NCI-H748 (cell line): ENCODE results near the gene KCNN3.

Experiments used
- DNase-seq: peaks from one replicate; lab custom pipeline; 2025; ENCODE audit not compliant: unreplicated experiment; lab: John Stamatoyannopoulos, UW

The KCNN3 gene

DNA sequence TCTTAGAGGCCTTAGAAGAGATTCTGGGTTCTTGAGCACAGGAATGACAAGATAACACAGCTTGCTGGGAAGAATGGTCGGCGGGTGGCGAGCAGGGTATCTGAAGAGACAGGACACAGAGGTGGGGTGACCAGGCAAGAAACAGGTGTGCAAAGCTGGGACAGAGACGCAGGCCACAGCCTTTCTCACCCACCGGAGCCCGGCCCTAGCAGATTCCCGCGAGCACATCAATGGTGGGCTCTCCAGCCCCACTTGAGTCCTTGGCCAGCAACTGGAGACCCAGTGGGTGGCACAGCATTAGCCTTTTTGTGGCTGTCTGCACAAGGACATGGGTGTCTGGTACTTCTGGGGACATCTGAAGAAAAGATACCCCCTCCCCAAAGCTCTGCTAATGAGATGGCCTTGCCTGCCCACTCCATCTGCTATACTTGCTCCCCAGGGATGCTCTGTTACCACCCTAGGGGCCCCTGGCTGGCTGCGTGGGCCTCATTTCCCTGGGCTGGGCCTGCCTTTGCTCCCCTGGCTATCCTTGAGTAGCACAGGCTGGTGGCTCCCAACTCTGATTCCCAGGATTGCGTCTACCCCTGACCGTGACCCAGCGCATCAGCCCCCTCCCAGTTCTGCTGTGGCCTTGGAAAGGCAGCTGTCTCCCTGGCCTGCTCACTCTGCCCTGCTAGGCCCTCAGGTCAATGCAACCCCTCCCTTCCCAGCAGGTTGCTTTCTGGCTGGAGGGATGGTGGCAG lies 134.8 kb downstream of the KCNN3 start:
- DNase-seq: no peak

DNA sequence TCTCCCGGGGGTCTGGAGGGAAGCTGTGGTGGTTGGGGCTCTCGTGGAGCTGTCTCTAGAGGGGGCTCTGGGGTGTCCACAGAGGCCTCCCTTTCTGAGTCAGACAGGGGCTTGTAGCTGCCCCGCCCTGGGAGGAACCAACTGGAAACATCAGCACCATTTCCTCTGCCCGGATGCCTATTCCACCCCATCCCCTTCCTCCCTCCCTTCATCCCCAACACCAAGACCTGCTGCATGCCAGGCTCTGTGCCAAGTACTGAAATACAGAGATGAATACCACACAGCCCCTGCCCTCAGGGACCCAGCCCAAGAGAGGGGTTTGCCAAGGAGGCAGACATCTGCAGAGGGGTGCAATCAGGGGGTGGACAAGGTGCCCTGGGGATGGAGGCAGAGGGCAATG lies 136.5 kb downstream of the KCNN3 start:
- no peak for DNase-seq

DNA sequence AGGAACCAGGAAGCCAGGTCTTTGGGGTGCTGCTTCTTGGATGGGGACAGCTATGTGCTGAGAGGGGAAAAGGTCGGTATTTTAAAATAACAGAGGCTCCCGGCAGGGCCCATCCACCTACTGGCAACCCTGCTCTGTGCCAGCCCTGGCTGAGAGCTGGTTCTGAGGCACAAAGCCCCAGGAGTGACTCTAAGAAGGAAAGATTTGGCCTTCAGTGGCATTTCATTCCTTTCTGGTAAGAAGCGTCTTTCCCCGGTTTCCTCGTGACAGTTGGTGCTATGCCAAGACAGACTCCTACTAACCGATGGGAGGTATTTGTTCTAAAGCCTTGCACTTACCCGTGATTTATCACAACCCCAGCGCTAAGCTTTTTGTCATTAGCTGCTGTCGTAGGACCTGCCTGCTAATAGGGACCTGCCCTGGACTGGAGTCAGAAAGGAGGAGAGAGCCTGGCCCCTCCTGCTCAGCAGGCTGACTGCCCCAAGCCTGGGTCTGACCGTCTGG lies 139.0 kb downstream of the KCNN3 start:
- peak; percentile 13 for DNase-seq

DNA sequence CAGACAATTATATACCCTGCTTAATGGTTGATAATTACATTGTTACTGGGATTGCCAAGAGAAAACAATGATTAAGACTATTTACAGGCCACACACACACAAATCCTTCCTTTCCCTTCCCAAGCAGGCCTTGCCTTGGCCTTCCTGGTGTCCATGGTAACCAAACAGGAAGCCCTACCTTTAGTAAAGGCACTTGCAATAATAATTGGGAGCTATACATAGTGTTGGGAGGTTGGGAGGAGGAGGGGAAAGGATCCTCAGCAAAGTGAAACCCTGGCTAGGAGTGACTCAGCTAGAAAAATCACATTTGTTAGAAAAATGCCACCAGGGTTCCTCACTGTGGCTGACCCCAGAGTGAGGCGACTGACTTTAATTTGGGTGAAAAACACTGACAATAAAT lies 139.8 kb downstream of the KCNN3 start:
- DNase-seq: peak; percentile 97

DNA sequence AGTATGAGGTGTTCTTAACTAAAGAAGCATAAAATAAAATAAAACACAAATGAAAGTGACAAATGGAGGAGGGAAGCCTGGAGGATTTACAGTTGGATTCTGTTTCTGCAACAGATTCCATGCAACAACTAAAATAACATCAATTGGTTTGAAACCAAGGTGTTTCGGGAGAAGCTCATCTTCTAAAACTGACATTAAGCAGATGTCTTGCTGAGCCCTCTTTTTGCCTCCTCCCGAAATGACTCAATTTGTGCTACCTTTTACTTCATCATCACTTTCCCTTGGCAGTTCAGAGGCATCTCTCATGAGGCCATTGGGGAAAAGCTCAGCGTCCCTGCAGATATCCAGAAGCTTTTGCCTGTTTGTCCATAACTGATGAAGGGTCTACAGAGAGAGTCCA lies 140.5 kb downstream of the KCNN3 start:
- DNase-seq: no peak

DNA sequence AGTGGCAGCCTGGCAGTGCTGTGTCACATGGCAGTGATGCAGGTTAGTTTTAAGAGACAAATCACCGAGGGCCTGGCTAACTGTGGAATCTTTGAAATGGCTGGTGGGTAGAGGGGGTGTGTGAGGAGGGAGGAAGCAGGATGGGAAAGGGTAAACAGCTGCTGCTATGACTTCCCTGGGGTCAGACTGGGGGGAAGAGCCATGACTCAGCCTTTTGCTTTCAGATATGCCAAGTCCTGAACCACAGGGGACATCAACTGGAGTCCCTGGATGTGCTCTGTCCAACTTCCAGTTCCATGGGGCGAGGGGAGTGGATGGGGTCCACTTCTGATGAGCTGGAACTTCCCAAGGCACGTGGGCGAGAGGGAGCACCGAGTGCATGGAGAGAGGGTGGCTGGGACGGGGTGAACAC lies 141.0 kb downstream of the KCNN3 start:
- DNase-seq: no peak

DNA sequence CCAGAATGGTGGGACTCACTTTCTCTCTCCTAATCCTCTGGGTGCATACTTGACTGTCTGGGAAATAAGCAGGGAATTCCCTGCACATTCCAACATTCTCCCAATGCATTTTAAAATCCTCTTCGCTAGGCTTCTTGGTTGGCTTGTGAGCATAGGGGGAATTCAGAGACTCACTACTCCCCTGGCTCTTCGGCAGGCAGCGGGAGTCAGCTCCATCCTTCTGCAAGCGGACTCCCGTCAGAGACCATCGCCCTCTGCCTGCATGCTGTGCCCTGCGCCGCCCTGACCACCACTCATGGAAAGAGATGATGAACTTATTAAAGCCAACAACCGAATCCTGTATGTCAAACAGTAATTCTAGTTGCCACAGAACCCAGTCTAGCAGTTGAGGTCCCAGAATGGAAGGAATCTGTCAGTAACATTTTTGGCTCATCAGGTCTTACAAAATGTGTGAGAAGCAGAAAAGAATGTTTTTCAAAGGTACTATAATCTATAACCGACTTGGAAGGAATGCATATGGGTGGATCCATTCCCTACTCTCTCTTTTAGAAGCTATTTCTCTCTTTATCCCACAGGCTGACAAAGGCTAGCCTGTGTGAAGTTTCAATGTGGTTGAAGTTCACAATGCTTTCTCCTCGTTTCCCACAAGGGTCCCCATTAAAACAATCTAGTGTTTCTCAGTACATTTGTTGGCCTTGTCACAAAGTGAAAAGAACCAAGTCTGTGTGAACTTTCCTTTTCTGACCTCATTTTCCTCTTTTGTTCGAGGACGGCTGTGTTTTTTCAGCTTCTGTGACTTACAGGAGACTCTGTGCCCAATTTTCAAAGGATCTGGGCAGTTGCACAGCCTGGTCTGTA lies 143.0 kb downstream of the KCNN3 start:
- no peak for DNase-seq

DNA sequence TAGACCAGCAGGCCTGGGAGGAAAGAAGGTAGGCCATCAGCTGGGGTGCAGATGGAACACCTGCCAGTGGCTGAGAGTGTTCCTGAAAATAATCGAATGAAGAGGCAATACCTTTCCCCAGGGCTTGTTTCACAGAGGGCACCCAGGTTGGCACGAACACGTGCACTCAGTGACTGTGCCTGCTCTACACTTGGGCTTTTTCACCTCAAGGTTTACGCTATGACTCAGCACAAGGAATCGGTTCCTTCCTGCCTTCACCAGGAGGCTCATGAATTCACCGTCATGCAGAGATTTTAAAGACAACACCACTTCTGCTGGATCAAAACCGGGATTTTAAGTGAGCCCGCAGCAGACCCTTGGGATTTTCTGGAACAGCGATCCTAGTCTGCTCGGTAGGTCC lies 143.6 kb downstream of the KCNN3 start:
- DNase-seq: no peak

DNA sequence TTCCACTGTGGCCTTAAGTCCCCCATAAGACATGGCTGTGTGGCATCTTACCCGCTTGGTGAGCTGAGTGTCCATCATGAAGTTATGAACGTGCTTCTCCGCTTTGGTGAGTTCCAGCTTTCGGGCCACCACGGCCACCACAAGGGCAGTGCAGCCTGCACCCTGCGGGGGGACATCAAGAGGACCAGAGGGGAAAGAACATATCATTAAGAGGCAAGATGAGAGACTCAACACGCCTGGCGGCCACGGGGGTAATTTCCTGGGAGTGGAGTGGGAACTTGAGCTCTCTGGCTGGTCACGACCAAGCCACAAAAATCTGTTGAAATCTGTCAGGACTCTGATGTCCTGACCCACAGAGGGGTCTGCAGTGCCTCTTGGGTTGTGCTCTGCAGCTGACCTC lies 144.2 kb downstream of the KCNN3 start:
- no peak for DNase-seq

DNA sequence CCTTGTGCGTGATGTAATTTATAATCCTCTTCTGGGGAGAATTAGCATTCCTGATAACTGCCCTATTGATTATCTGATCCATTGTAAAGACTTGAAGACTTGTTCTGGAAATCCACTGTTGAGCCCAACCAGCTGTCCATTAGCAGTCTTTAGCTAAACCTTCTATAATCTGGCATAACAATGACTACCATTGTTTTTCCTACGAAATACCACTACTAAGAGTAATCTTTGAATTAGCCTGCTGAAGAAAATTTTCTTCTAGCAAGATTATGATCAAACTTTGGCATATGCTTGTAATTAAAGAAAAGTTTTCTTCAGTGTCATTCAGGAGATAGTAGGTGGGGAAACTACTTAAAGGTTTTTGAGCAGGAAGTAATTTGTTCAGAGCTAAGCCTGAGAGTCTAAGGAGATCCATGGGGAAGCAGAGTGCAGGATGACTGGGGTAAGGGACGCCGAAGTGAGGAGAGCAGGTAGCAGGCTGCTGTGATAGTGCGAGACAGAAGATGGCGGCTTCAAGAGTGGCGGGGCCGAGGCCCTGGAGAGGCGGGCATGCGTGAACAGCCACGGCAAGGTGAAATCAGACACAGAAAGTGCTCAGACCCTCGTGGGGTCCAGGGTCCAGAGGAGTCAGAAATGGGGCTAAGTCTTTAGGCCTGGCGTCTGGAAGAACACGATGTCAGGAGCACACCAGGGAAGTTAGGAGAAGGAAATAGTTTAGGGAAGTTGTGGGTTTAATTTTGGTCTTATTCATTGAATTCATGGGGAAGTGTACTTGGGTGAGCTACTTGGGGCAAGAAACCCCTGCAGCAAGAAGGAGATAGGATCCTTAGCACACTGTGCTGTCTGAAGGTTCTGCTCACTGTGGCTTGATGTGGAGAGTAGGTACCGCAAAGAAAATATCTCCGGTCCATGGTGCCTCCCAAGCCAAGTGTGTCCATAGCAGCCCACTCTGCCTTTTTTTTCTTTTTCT lies 149.5 kb downstream of the KCNN3 start:
- DNase-seq: no peak

DNA sequence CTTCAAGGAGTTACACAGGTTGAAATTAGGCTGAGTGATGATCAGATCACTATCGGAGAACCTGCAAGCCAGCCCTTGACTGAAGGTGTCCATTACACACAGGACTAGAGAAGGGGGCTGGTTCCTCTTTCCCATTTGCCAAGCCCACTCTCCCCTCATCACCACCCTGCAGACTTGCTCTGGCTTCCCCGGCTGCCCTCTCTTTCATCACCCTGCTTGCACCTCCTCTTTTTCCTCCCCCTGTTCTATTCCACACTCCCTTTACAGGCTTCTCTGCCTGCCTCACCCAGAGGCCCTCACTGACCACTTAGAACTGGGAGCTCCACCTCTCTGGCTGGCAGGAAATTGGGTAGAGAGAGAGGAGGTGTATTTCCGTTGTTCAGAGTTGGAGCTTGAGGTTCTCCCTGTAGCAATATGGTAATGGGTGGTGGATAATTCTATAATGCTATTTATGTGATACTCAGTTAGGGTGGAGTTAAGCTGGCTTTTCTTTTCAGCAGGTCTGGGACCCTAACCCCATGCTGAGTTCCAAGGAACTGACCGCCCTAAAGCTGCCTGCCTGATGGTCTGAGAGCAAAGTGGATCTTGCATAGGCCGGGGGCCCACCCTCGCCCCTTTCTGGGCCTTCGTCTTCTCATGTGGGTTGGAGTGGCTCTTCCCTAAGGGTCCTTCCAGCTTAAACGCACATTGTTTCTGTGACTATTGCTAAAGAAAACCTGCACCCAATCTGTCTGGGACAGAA lies 150.3 kb downstream of the KCNN3 start:
- no peak for DNase-seq

DNA sequence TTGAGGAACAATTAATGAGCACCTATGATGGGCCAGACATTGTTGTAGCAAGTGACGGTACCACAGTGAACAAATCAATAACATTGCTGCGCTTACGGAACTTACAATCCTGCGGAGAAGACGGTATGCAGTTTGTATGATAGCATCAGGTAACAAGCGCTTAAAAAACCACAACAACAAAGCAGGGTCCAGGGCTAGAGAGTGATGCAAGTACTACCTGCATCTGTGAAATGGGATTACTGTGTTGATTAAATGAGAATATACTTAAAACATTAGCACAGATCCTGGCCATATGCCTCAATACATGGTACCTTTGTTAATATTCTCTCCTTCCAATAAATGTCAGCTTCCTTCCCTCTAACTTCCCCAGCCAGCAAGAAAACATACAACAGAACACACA lies 151.5 kb downstream of the KCNN3 start:
- no peak for DNase-seq

DNA sequence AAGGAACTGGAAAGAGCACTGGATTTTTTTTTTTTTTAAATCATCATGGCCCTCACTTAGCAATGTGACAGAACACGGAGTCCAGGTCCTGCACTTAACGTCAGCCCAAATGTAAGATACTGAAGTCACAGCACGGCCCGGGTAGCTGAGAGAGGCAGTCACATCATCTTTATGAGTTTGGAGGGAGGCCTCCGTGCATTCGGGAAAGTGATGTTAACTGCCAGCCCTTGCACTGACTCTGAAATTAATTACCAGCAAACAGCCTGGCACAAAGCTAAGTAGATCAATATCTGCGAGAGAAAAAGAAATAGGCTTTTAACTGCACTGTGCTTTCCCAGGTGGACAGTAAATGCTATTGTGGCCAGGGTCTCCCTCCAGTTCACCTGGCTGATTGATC lies 152.6 kb downstream of the KCNN3 start:
- DNase-seq: no peak

DNA sequence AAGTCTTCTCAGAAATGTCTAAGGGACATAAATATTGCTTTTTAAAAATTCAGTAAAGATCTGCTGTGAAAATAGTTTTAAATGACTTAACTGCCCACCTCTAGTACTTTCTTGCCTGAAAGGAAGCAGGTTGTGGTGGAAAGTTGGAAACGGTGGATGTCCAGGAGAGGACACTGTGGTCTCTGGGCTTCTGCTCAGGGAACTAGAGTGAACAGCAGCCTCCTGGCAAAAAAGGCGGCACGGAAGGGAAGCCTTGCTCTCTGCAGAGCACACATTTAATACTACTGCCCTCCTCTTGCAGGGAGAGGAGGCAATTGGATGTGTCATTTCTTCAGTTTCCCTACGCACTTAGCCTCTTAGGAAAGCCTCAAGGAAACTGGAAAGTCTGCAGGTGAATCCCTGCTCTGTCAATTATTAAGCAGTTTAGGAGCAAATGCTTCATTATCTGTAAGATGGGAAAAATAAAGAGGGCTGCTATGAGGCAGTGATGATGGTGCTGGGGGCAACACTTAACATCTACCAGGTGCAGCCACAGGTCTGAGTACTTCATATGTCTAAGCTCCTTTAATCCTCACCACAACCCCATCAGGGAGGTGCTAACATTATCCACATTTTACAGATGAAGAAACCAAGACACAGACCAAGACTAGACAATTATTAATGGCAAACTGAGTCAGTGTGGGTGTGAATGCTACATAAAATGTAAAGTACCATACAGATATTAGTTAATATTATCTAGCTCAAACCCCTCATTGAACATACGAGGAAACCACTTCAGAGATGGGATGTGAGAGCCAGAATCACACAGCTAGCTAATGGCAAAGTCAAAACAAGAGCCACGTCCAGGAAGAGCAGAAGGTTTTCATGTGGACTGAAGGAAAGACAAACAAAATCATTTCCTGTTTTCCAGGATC lies 153.2 kb downstream of the KCNN3 start:
- DNase-seq: no peak

DNA sequence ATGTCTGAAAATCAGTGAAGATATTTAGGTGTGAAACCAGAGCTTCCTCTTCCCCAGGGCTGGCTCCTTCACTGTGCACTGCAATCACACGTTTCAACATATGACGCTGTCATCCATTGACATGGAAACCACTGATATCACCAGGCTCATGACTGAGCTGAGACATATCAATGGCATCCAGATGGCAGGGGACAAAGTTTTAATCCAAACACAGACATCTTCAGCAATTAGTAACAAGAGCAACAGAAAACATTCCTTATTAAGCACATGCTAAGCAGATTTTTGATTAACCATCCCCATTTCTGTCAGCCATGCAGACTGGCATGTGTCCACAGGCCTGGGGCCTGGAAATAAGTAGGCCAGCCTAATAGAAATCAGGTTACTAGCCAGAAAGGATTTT lies 154.1 kb downstream of the KCNN3 start:
- DNase-seq: no peak

DNA sequence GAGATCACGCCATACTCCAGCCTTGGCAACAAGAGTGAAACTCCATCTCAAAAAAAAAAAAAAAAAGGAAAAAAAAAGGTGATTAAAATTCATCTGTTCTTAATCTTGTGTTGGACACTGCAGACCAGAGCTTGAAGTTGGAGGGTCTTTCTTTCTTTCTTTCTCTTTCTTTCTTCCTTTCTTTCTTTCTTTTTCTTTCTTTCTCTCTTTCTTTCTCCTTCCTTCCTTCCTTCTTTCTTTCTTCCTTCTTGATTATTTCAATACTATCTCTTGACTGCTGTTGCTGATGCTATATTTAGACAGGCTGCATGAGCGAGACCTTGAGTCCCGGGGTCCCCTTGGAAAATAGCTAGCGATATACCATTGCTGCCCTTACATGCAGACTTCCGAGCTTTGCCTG lies 154.7 kb downstream of the KCNN3 start:
- no peak for DNase-seq

DNA sequence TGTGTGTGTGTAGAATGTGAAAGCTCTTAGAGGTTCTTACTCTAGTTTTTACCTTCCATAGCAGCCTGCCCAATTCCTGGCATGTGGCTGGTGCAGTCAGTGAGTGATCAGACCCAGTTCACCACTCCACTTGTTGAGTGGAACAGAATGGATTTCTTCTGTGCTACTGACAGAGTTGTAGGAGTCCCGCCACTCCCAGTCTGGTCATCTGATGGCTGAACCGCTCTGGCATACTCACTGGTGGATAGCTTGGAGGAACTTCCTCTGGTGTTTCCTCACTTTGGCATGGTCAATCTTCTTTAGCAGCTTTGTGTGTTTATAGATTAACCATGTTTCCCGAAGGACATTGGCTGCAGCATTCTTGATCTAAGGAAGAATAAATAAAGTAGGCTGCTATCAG lies 155.4 kb downstream of the KCNN3 start:
- peak; percentile 48 for DNase-seq

DNA sequence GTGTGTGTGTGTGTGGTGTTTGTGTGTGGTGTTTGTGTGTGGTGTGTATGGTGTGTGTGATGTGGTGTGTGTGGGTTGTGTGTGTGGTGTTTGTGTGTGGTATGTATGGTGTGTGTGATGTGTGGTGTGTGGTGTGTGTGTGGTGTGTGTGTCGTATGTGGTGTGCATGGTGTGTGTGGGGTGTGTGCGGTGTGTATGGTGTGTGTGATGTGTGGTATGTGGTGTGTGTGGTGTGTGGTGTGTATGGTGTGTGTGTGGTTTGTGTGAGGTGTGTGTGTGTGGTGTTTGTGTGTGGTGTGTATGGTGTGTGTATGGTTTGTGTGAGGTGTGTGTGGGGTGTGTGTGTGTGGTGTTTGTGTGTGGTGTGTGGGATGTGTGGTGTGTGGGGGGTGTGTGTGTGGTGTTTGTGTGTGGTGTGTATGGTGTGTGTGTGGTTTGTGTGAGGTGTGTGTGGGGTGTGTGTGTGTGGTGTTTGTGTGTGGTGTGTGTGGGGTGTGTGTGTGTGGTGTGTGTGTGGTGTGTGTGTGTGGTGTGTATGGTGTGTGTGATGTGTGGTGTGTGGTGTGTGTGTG lies 155.9 kb downstream of the KCNN3 start:
- DNase-seq: no peak

DNA sequence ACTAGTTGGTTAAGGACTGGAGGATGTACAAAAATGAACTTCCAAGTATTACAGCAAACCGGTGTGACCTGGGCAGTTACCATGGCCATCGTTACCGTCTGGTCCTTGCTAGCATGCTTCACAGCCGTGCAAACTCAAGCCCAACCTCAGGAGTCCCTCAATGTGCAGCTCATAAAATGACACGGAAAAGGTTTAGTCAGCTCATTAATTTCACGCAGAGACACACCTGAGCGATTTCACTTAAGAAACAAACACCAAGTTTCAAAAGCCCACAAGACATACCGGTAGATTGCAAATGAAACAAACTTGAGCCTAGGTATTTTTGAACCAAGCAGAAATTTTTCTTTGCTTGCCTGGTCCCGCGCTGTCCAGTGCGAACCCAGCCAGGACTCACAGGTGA lies 157.1 kb downstream of the KCNN3 start:
- no peak for DNase-seq
